ENCODE results near the gene CD300LG. TPM values are rescaled to one million over a fixed set of nuclear protein-coding genes. Genes with fewer than 3 reads are reported as not detected.

Gene CD300LG
- polyA plus RNA-seq, 3 donors, result not detected

DNA sequence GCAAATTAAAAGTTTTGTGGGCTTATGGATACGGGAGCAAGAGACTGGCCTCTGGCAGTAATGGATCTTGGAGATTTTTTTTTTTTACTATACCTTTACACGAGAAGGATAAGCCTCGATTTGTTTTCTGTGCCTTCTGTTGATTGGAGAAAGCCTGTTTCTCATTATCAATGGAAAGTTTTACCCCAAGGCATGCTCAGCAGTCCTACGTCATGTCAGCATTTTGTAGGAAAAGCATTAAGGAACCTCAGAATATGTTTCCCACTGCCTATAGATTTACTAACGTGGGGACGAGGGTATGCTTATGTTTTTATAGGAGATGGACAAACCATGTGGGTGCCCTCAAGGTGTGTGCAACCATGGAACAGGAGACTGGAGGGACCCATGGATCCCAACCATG is 26.8 kb downstream of the CD300LG start:
- intact Hi-C loops (cut with micrococcal nuclease), result no loop called here
- Histone ChIP-seq H3K27ac (ENCODE audit: low read depth in 1 of 2, low read length in 2 of 2) (no peak overlapping the region), H3K4me2 (replicated peaks; ENCODE audit: extremely low read depth, low read length, poor library complexity, severe bottlenecking) (no peak overlapping the region), H3K36me3 (replicated peaks in 1 of 2; ENCODE audit: control insufficient read depth in 1 of 2, insufficient read depth in 2 of 2, low read length in 2 of 2) (no peaks in the 10 kb centered on the region), H3K4me1 (ENCODE audit: control insufficient read depth in 1 of 2, insufficient read depth in 2 of 2, low read length in 2 of 2) (no peaks in the 10 kb centered on the region), H3K9me3 (replicated peaks in 1 of 2; ENCODE audit: control insufficient read depth in 1 of 2, insufficient read depth in 1 of 2, low read length in 2 of 2) (peaks cover 0 to under 1% of the 10 kb centered on the region in 2 donors), H4K20me1 (ENCODE audit: insufficient read depth, low read length) (no peaks in the 10 kb centered on the region), H3K4me3 (replicated peaks in 1 of 3; ENCODE audit: low read depth in 2 of 3, low read length in 3 of 3) (no peak overlapping the region), H2AFZ (ENCODE audit: insufficient read depth, low read depth, low read length, poor library complexity, severe bottlenecking) (no peak overlapping the region), H3K27me3 (ENCODE audit: control insufficient read depth in 2 of 2, insufficient read depth in 2 of 2, low read length in 2 of 2) (no peaks in the 10 kb centered on the region), H3K9ac (ENCODE audit: insufficient read depth, low read length, poor library complexity, severe bottlenecking) (no peak overlapping the region), H3K79me2 (ENCODE audit: insufficient read depth, low read length) (no peaks in the 10 kb centered on the region)
- H3K36me3 Mint-ChIP-seq, result peaks cover 0 to under 1% of the 10 kb centered on the region in 2 donors
- no peak overlapping the region for H3K4me3 Mint-ChIP-seq
- H3K27ac Mint-ChIP-seq, result no peak overlapping the region
- TF ChIP-seq CTCF (IDR thresholded peaks at IDR 0.05), result no peak
- whole genome bisulfite sequencing (ENCODE audit: insufficient coverage), result no CpG with 5 or more reads among the region's 6 CpGs
- DNase-seq, result no peak
- peaks cover 10 to 16% (median 10%) of the 10 kb centered on the region in 3 donors for H3K27me3 Mint-ChIP-seq (ENCODE audit: low read depth in 3 of 3)
- peaks cover under 1 to 4% (median 3%) of the 10 kb centered on the region in 7 donors for H3K9me3 Mint-ChIP-seq
- peaks cover 2% of the 10 kb centered on the region for H3K4me1 Mint-ChIP-seq

DNA sequence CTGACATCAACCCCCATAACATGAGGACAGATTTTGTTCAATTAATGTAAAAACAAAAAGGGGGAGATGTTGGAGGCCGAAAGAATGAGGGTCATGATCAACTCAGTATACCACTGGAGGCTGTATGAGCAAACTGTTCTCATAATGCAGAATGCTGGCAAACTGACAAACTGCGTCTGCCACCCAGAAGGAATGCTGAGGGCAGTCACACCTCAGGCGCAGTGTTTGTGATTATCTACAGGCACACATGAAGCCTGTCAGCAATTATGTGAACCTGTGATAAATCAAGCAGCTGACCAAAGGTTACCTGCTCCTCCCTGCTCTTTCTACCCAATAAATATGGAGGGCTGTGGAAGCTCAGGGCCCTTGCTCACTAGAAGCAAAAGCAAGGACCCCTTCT is 27.3 kb downstream of the CD300LG start:
- no peaks in the 10 kb centered on the region for H3K79me2 ChIP-seq (ENCODE audit: insufficient read depth, low read length)
- H3K36me3 Mint-ChIP-seq, result no peaks in the 10 kb centered on the region
- H3K27me3 ChIP-seq (ENCODE audit: control insufficient read depth in 2 of 2, insufficient read depth in 2 of 2, low read length in 2 of 2), result no peaks in the 10 kb centered on the region
- H3K4me1 Mint-ChIP-seq, result peaks cover 3% of the 10 kb centered on the region
- no peaks in the 10 kb centered on the region for H3K36me3 ChIP-seq (replicated peaks in 1 of 2; ENCODE audit: control insufficient read depth in 1 of 2, insufficient read depth in 2 of 2, low read length in 2 of 2)
- intact Hi-C loops (cut with micrococcal nuclease), result no loop called here
- H3K4me1 ChIP-seq (ENCODE audit: control insufficient read depth in 1 of 2, insufficient read depth in 2 of 2, low read length in 2 of 2), result no peaks in the 10 kb centered on the region
- H3K4me3 ChIP-seq (replicated peaks in 1 of 3; ENCODE audit: low read depth in 2 of 3, low read length in 3 of 3), result no peak overlapping the region
- H3K4me3 Mint-ChIP-seq, result no peak overlapping the region
- no peaks in the 10 kb centered on the region for H3K9me3 ChIP-seq (replicated peaks in 1 of 2; ENCODE audit: control insufficient read depth in 1 of 2, insufficient read depth in 1 of 2, low read length in 2 of 2)
- no peaks in the 10 kb centered on the region for H4K20me1 ChIP-seq (ENCODE audit: insufficient read depth, low read length)
- no peak overlapping the region for H3K27ac ChIP-seq (ENCODE audit: low read depth in 1 of 2, low read length in 2 of 2)
- H2AFZ ChIP-seq (ENCODE audit: insufficient read depth, low read depth, low read length, poor library complexity, severe bottlenecking), result no peak overlapping the region
- H3K27me3 Mint-ChIP-seq (ENCODE audit: low read depth in 3 of 3), result peaks cover 10 to 17% (median 11%) of the 10 kb centered on the region in 3 donors
- DNase-seq, result no peak
- H3K9me3 Mint-ChIP-seq, result peaks cover 0 to 2% (median 0%) of the 10 kb centered on the region in 7 donors
- no peak for TF ChIP-seq CTCF (IDR thresholded peaks at IDR 0.05)
- H3K4me2 ChIP-seq (replicated peaks; ENCODE audit: extremely low read depth, low read length, poor library complexity, severe bottlenecking), result no peak overlapping the region
- WGBS (ENCODE audit: insufficient coverage), result 100% methylated on average over 2 of the region's 3 CpGs
- no peak overlapping the region for H3K27ac Mint-ChIP-seq
- H3K9ac ChIP-seq (ENCODE audit: insufficient read depth, low read length, poor library complexity, severe bottlenecking), result no peak overlapping the region
